ENCODE data around the gene MORN1. TPM values are rescaled to one million over a fixed set of nuclear protein-coding genes. Genes with fewer than 3 reads are reported as not detected.

MORN1 gene
- total and polyA plus RNA-seq, 2 of the 8 experiments (the other 6 are each of a cell fraction or from before 2014, with no cell fraction given) = 5.0 to 9.1 TPM

DNA sequence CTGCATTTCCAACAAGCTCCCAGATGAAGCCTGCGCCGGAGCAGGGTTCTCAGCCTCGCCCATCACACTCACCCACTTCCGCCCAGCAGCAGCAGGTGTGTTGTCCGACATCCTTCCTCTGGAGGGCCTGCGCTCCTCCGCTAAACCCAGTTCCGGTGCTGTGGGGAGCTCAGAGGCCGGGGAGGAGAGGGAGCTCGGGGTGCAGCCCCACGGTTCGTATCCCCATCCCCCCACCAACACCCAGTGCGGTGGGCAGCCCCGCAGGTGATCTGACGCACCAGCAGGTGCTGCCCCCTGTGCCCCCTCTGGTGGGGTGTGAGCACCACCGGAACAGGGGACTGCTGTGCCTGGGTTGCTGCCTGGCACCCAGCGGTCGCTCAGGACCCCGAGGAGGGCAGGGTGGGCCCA is 24.5 kb upstream of the MORN1 start:
- CTCF ChIA-PET (ENCODE audit: partially characterized antibody) = interaction anchor here (0.5 to 6.6 kb wide), 13 partner anchors 15 to 1008 kb away, joined by 3 to 48 read pairs (median 4); partner anchors contain the start of gene FAAP20
- WGBS, 2 experiments (ENCODE audit: extremely low coverage in 1 of 2, insufficient coverage in 1 of 2, insufficient read length in 1 of 2, insufficient replicate concordance in 2 of 2, low coverage in 1 of 2, low lambda C conversion rate in 2 of 2, missing lambda C conversion rate in 1 of 2) = 88% methylated on average over 11 of the region's 19 CpGs; no CpG with 5 or more reads in 1 of the 2 experiments
- H3K79me2 ChIP-seq (ENCODE audit: control insufficient read depth in 1 of 2, insufficient read depth in 2 of 2, low read length in 2 of 2) = peaks cover 0 to 6% of the 10 kb centered on the region in 2 experiments; a peak in 1 of 4 replicates
- TF ChIP-seq KDM1A (IDR thresholded peaks at IDR 0.05; ENCODE audit: borderline replicate concordance, low read length) (no peak), CHD1 (IDR thresholded peaks at IDR 0.05; ENCODE audit: low read depth, low read length) (no peak), USF2 (IDR thresholded peaks at IDR 0.05; ENCODE audit: low read length) (no peak), EP300 (IDR thresholded peaks at IDR 0.05; ENCODE audit: borderline replicate concordance in 1 of 2, low read depth in 2 of 2, low read length in 2 of 2) (no peak), CTBP2 (IDR thresholded peaks at IDR 0.05; ENCODE audit: borderline replicate concordance, insufficient read depth, insufficient read length, low read length) (no peak), NRF1 (IDR thresholded peaks at IDR 0.05; ENCODE audit: low read depth, low read length) (no peak), BCL11A (IDR thresholded peaks at IDR 0.05; ENCODE audit: low read depth in 2 of 2, low read length in 2 of 2) (no peak), CBX5 (IDR thresholded peaks at IDR 0.05; ENCODE audit: low read depth, low read length) (no peak), SIRT6 (IDR thresholded peaks at IDR 0.05; ENCODE audit: low read length) (no peak), SAP30 (IDR thresholded peaks at IDR 0.05; ENCODE audit: insufficient read depth, insufficient replicate concordance, low read length) (no peak), SP2 (IDR thresholded peaks at IDR 0.05; ENCODE audit: low read length) (no peak), RXRA (IDR thresholded peaks at IDR 0.05; ENCODE audit: insufficient read depth, low read depth, low read length) (no peak)

More for the DNA sequence above, 24.5 kb upstream of the MORN1 start:
- H4K8ac ChIP-seq (ENCODE audit: extremely low read depth, insufficient read depth, low read length) = no peak overlapping the region; the same call in 1 of the 2 replicates
- no peak overlapping the region for H2AK5ac ChIP-seq (ENCODE audit: low read depth, low read length)
- H3K27ac ChIP-seq (ENCODE audit: low read depth, low read length) = no peak overlapping the region
- H3K14ac ChIP-seq (ENCODE audit: insufficient read length) = no peak overlapping the region
- no peak overlapping the region for H2BK120ac ChIP-seq (replicated peaks; ENCODE audit: low read depth, low read length)
- no peak overlapping the region for H2BK20ac ChIP-seq (ENCODE audit: low read length)
- no peak overlapping the region for H3K9ac ChIP-seq (replicated peaks in 1 of 4; ENCODE audit: extremely low read depth in 1 of 4, low read depth in 3 of 4, low read length in 3 of 4)
- no peak overlapping the region for H2AFZ ChIP-seq (ENCODE audit: low read length)
- H3K4me2 ChIP-seq (ENCODE audit: insufficient read depth in 1 of 2, low read depth in 2 of 2, low read length in 2 of 2) = no peak overlapping the region
- H3K4me3 ChIP-seq (ENCODE audit: extremely low read depth in 1 of 4, insufficient read depth in 2 of 4, low read depth in 3 of 4, low read length in 4 of 4) = no peak overlapping the region
- H4K5ac ChIP-seq (ENCODE audit: insufficient read length, low read depth, low read length) = no peak overlapping the region
- H3K27me3 ChIP-seq (replicated peaks in 1 of 4; ENCODE audit: control insufficient read depth in 3 of 4, extremely low read depth in 1 of 4, insufficient read depth in 3 of 4, low read length in 3 of 4) = peaks cover 0 to 2% (median 0%) of the 10 kb centered on the region in 4 experiments; a peak in 2 of 7 replicates
- H2BK15ac ChIP-seq (ENCODE audit: low read length) = no peak overlapping the region
- no peak for DNase-seq (ENCODE audit: low read depth in 1 of 2, low spot score in 2 of 2)
- no peaks in the 10 kb centered on the region for H3K36me3 ChIP-seq (ENCODE audit: control insufficient read depth in 2 of 4, insufficient read depth in 4 of 4, low read length in 3 of 4)
- no peak overlapping the region for H2BK12ac ChIP-seq (ENCODE audit: low read depth, low read length)
- no peak overlapping the region for H3K18ac ChIP-seq (ENCODE audit: extremely low read depth, low read length)
- no peak for FAIRE-seq
- H3K9me3 ChIP-seq (ENCODE audit: insufficient read depth in 2 of 2, low read depth in 1 of 2, low read length in 1 of 2) = no peaks in the 10 kb centered on the region
- peaks cover 0 to 14% (median 11%) of the 10 kb centered on the region in 4 experiments; a peak in 5 of 7 replicates for H3K4me1 ChIP-seq (replicated peaks in 1 of 4; ENCODE audit: control insufficient read depth in 3 of 4, insufficient read depth in 4 of 4, low read length in 3 of 4)
- no peak overlapping the region for H3K56ac ChIP-seq (replicated peaks; ENCODE audit: insufficient read length, low read depth, low read length)
- no peaks in the 10 kb centered on the region for H3K79me1 ChIP-seq (ENCODE audit: low read depth, low read length)
- peaks cover 15% of the 10 kb centered on the region for H3K23me2 ChIP-seq (ENCODE audit: low read depth, low read length)
- H3K4ac ChIP-seq (replicated peaks; ENCODE audit: insufficient read length, low read depth, low read length) = no peak overlapping the region
- H2BK5ac ChIP-seq (ENCODE audit: low read depth, low read length) = no peak overlapping the region
- POLR2A ChIA-PET (ENCODE audit: partially characterized antibody) = interaction anchor here (0.8 to 1.3 kb wide), 2 partner anchors 8 to 111 kb away, joined by 3 read pairs; partner anchors contain the start of gene PANK4
- no peak overlapping the region for H4K91ac ChIP-seq (replicated peaks; ENCODE audit: insufficient read length, low read length)
- peaks cover 0 to 4% of the 10 kb centered on the region in 2 experiments for H4K20me1 ChIP-seq (replicated peaks in 1 of 2; ENCODE audit: control insufficient read depth in 1 of 2, insufficient read depth in 2 of 2, low read length in 2 of 2)
- no peak overlapping the region for H3K23ac ChIP-seq (ENCODE audit: insufficient read length)

Measured in H1 (cell line).